GM23248 (cell line): ENCODE data around the gene MRPS31.

ENCODE experiments used
- EZH2 ChIP-seq: fragments of 200-600 bp; sonication (generic); IDR thresholded peaks from 2 replicates; pipeline ENCODE4 v1.6.1; 2018; ENCODE audit warnings: antibody characterized with exemption, mild to moderate bottlenecking; ENCODE audit not compliant: insufficient read depth, poor library complexity, severe bottlenecking
- EZH2phosphoT487 ChIP-seq: fragments of 200-600 bp; sonication (generic); IDR thresholded peaks from 2 replicates; pipeline ENCODE4 v1.6.1; 2018; ENCODE audit warnings: antibody characterized with exemption, moderate library complexity, mild to moderate bottlenecking, low read depth; ENCODE audit not compliant: insufficient read depth

DNA sequence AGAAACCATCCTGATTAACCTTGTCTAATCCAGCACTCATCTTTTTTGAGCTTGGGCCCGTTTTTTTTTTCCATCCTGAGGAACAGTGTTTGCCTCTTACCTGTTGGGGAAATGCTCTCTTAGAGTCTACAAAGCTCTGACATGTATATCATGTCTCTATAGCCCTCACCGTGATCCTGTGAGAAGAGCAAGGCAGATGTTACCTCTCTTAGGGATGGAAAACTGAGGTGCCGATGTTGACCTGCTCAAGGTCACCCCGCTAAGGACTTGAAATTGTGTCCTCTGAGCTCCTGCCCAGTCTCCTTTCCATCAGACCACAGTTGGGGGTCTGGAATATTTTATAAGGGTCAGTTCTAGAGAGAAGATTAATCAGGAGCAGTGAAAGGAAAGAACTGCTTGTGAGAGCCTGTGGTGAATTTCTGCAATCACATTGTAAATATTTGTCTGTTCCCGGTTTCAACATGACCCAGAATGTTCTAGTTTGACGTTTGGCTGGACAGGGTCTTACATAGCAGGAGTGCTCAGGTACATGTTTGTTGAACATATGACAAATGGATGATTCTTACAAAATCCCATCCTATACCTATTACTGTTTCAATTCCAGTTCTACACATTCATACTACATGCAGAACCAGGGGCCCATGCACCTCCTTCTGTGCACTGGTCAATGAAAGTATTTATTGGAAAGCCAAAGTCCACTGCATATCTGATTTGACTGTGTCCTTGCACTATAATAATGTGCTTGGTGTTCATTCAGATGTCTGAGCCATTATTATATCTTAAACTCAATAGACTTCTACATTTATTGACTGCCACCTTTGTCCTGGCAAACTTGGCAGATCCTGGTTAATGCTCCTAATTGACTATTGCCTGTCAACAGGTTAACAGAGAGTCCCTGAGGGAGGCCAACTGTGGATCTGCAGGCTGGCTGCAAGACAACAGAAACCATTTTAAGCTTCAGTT, 30.5 kb upstream of the MRPS31 start:
- no peak for TF ChIP-seq EZH2
- TF ChIP-seq EZH2phosphoT487, result no peak
